HEK293 (cell line): ENCODE measurements around the gene CYTIP.

Source experiments
- MZF1 ChIP-seq: fragments of 450-650 bp; formaldehyde crosslinking; IDR thresholded peaks from 2 replicates; pipeline ENCODE4 v1.5.1; 2017; ENCODE audit warnings: missing biosample characterization, missing genetic modification characterization, borderline replicate concordance
- SALL2 ChIP-seq: fragments of 450-650 bp; formaldehyde crosslinking; IDR thresholded peaks from 2 replicates; pipeline ENCODE4 v1.5.0; 2017; ENCODE audit warnings: missing biosample characterization, mild to moderate bottlenecking, missing genetic modification characterization, borderline replicate concordance
- ZNF24 ChIP-seq: fragments of 450-650 bp; formaldehyde crosslinking; IDR thresholded peaks from 2 replicates; pipeline ENCODE4 v1.5.1; 2016; ENCODE audit warnings: missing biosample characterization, missing genetic modification characterization
- ZNF248 ChIP-seq: fragments of 450-650 bp; formaldehyde crosslinking; IDR thresholded peaks from 2 replicates; pipeline ENCODE4 v1.5.1; 2017; ENCODE audit warnings: missing biosample characterization, missing genetic modification characterization
- TF ChIP-seq, protein P1 (sequence below): fragments of 450-650 bp; formaldehyde crosslinking; IDR thresholded peaks from 2 replicates; pipeline ENCODE4 v1.5.1; 2016; ENCODE audit warnings: missing biosample characterization, missing genetic modification characterization
- TF ChIP-seq, protein P2 (sequence below): fragments of 450-650 bp; formaldehyde crosslinking; IDR thresholded peaks from 2 replicates; pipeline ENCODE4 v1.5.1; 2016; ENCODE audit warnings: missing biosample characterization, missing genetic modification characterization
- TF ChIP-seq, protein P3 (sequence below): sonication (generic); formaldehyde crosslinking; IDR thresholded peaks from 2 replicates; pipeline ENCODE4 v1.8.1; 2022; ENCODE audit warnings: mild to moderate bottlenecking, moderate library complexity, missing genetic modification reagents

DNA sequence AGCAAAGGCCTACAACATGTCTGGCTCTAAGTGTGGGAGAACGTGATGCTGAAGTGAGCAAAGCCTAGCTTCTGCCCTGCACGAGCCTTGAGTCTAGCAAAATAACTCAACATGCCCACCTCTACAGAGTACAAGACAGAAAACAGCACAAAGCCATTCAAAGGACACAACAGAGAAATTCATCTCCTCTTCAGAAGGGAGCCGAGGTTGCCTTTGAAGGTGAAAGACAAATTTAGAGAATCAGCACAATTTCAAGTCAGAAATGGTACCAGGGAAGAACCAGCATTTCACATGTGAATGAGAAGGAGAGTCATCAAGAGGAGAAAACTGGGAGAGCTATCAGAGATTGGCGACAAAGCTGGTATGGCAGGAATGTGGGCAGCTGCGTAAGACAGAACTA, 21.7 kb upstream of the CYTIP start:
- TF ChIP-seq MZF1 (tag by site-specific recombination) = no peak
- TF ChIP-seq, protein P1, sequence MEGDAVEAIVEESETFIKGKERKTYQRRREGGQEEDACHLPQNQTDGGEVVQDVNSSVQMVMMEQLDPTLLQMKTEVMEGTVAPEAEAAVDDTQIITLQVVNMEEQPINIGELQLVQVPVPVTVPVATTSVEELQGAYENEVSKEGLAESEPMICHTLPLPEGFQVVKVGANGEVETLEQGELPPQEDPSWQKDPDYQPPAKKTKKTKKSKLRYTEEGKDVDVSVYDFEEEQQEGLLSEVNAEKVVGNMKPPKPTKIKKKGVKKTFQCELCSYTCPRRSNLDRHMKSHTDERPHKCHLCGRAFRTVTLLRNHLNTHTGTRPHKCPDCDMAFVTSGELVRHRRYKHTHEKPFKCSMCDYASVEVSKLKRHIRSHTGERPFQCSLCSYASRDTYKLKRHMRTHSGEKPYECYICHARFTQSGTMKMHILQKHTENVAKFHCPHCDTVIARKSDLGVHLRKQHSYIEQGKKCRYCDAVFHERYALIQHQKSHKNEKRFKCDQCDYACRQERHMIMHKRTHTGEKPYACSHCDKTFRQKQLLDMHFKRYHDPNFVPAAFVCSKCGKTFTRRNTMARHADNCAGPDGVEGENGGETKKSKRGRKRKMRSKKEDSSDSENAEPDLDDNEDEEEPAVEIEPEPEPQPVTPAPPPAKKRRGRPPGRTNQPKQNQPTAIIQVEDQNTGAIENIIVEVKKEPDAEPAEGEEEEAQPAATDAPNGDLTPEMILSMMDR = no peak
- TF ChIP-seq, protein P2, sequence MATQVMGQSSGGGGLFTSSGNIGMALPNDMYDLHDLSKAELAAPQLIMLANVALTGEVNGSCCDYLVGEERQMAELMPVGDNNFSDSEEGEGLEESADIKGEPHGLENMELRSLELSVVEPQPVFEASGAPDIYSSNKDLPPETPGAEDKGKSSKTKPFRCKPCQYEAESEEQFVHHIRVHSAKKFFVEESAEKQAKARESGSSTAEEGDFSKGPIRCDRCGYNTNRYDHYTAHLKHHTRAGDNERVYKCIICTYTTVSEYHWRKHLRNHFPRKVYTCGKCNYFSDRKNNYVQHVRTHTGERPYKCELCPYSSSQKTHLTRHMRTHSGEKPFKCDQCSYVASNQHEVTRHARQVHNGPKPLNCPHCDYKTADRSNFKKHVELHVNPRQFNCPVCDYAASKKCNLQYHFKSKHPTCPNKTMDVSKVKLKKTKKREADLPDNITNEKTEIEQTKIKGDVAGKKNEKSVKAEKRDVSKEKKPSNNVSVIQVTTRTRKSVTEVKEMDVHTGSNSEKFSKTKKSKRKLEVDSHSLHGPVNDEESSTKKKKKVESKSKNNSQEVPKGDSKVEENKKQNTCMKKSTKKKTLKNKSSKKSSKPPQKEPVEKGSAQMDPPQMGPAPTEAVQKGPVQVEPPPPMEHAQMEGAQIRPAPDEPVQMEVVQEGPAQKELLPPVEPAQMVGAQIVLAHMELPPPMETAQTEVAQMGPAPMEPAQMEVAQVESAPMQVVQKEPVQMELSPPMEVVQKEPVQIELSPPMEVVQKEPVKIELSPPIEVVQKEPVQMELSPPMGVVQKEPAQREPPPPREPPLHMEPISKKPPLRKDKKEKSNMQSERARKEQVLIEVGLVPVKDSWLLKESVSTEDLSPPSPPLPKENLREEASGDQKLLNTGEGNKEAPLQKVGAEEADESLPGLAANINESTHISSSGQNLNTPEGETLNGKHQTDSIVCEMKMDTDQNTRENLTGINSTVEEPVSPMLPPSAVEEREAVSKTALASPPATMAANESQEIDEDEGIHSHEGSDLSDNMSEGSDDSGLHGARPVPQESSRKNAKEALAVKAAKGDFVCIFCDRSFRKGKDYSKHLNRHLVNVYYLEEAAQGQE (tag by site-specific recombination) = no peak
- no peak for TF ChIP-seq ZNF248
- TF ChIP-seq, protein P3, sequence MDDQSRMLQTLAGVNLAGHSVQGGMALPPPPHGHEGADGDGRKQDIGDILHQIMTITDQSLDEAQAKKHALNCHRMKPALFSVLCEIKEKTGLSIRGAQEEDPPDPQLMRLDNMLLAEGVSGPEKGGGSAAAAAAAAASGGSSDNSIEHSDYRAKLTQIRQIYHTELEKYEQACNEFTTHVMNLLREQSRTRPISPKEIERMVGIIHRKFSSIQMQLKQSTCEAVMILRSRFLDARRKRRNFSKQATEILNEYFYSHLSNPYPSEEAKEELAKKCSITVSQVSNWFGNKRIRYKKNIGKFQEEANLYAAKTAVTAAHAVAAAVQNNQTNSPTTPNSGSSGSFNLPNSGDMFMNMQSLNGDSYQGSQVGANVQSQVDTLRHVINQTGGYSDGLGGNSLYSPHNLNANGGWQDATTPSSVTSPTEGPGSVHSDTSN (CRISPR knock-in tag) = no peak
- no peak for TF ChIP-seq SALL2
- no peak for TF ChIP-seq ZNF24 (tag by site-specific recombination)
